ENCODE results near the gene SS18L1.
A peak's percentile ranks its signal among the peaks of the same experiment; 100 is the strongest.

The SS18L1 gene

GRCh38 chr20:62174021-62174804 is 30.6 kb downstream of the SS18L1 start:
- DNase-seq (ENCODE audit: low read depth): no peak

GRCh38 chr20:62174870-62175624 is 31.5 kb downstream of the SS18L1 start:
- DNase-seq (ENCODE audit: low read depth): no peak

GRCh38 chr20:62175711-62176110 is 32.1 kb downstream of the SS18L1 start:
- DNase-seq (ENCODE audit: low read depth): no peak

- no peak for DNase-seq (ENCODE audit: low read depth)
Observed at GRCh38 chr20:62176866-62177265, 33.3 kb downstream of the SS18L1 start.

GRCh38 chr20:62177307-62177706 is 33.7 kb downstream of the SS18L1 start:
- DNase-seq (ENCODE audit: low read depth): no peak

- no peak for DNase-seq (ENCODE audit: low read depth)
Observed at GRCh38 chr20:62178316-62179161, 35.0 kb downstream of the SS18L1 start.

GRCh38 chr20:62179162-62179504 is 35.6 kb downstream of the SS18L1 start:
- no peak for DNase-seq (ENCODE audit: low read depth)

GRCh38 chr20:62181808-62182207 is 38.2 kb downstream of the SS18L1 start:
- DNase-seq (ENCODE audit: low read depth): no peak

GRCh38 chr20:62182469-62183425 is 39.2 kb downstream of the SS18L1 start, which contains the start of gene MTG2:
TSS of gene MTG2 (plus strand) at chr20:62183028. CDS start at chr20:62193421, 10,393 bp downstream.
- peak; percentile 92 for DNase-seq (ENCODE audit: low read depth)

GRCh38 chr20:62183426-62184142 is 40.0 kb downstream of the SS18L1 start:
- DNase-seq (ENCODE audit: low read depth): no peak

- no peak for DNase-seq (ENCODE audit: low read depth)
Observed at GRCh38 chr20:62186096-62186426, 42.5 kb downstream of the SS18L1 start.

- no peak for DNase-seq (ENCODE audit: low read depth)
Observed at GRCh38 chr20:62186887-62187866, 43.6 kb downstream of the SS18L1 start.

GRCh38 chr20:62190639-62191411 is 47.3 kb downstream of the SS18L1 start:
- DNase-seq (ENCODE audit: low read depth): no peak

- DNase-seq (ENCODE audit: low read depth): no peak
Observed at GRCh38 chr20:62191781-62192559, 48.4 kb downstream of the SS18L1 start.

- no peak for DNase-seq (ENCODE audit: low read depth)
Observed at GRCh38 chr20:62192635-62193034, 49.1 kb downstream of the SS18L1 start.

GRCh38 chr20:62193079-62194025 is 49.8 kb downstream of the SS18L1 start:
- no peak for DNase-seq (ENCODE audit: low read depth)

GRCh38 chr20:62195075-62195405 is 51.5 kb downstream of the SS18L1 start:
- no peak for DNase-seq (ENCODE audit: low read depth)

Data from T follicular helper cell (primary cell).